SK-N-SH (cell line): ENCODE measurements around the gene ACTR1A. TPM values are rescaled to one million over a fixed set of nuclear protein-coding genes. Genes with fewer than 3 reads are reported as not detected.
A peak's percentile ranks its signal among the peaks of the same experiment; 100 is the strongest.

ENCODE experiments used
- CTCF ChIA-PET: fragments of 300-600, 350-600 bp; formaldehyde crosslinking; extraction: SDS; loops from one replicate; lab custom pipeline; 2021; lab: Yijun Ruan, JAX
- POLR2A ChIA-PET: fragments of 350-600 bp; sonication (Branson Sonifier 250); formaldehyde crosslinking; extraction: SDS; loops from one replicate; lab custom pipeline; 2020; ENCODE audit warnings: antibody characterized with exemption, inconsistent platforms; lab: Yijun Ruan, JAX
- DNase-seq: peaks from one replicate; pipeline ENCODE4 v3.0.0; 2012
- H2AFZ ChIP-seq: fragments of 200-600 bp; sonication (generic); 2 replicates; pipeline ENCODE4 v1.8.1; 2016; ENCODE audit warnings: antibody characterized with exemption, mild to moderate bottlenecking, low read depth
- H3F3A ChIP-seq: fragments of 200-600 bp; sonication (generic); replicated peaks from 2 replicates; pipeline ENCODE3; 2016; ENCODE audit warnings: antibody characterized with exemption, mild to moderate bottlenecking; ENCODE audit not compliant: insufficient read depth
- H3K27ac ChIP-seq, 2 experiments: fragments of 200-500 bp in 1 of 2; fragments of 200-600 bp in 1 of 2; sonication (Bioruptor generic) in 1 of 2; sonication (generic), shearing (Covaris generic) in 1 of 2; 2 replicates each; pipeline versions ENCODE4 v1.5.1 to v1.6.1; 2014 to 2016; ENCODE audit warnings: low read depth in 2 of 2, inconsistent platforms in 1 of 2, low read length in 1 of 2, mild to moderate bottlenecking in 1 of 2, mixed read lengths in 1 of 2
- H3K27me3 ChIP-seq: fragments of 200-600 bp; sonication (generic), shearing (Covaris generic); 2 replicates; pipeline ENCODE4 v1.6.1; 2016; ENCODE audit warnings: mixed run types; ENCODE audit not compliant: insufficient read depth
- H3K36me3 ChIP-seq, 2 experiments: fragments of 200-500 bp in 1 of 2; fragments of 200-600 bp in 1 of 2; sonication (Bioruptor generic) in 1 of 2; sonication (generic) in 1 of 2; replicated peaks in 1 of 2; 2 replicates each; pipeline versions ENCODE3 to v1.5.1; 2014 to 2016; ENCODE audit warnings: low read length in 1 of 2, mild to moderate bottlenecking in 1 of 2; ENCODE audit not compliant: insufficient read depth in 2 of 2, control insufficient read depth in 1 of 2
- H3K4me1 ChIP-seq, 2 experiments: fragments of 200-500 bp in 1 of 2; fragments of 200-600 bp in 1 of 2; sonication (Bioruptor generic) in 1 of 2; sonication (generic), shearing (Covaris generic) in 1 of 2; 2 replicates each; pipeline versions ENCODE4 v1.5.1 to v1.6.1; 2014 to 2016; ENCODE audit warnings: low read depth in 1 of 2, low read length in 1 of 2, mixed run types in 1 of 2; ENCODE audit not compliant: insufficient read depth in 2 of 2, control insufficient read depth in 1 of 2
- H3K4me2 ChIP-seq: fragments of 200-600 bp; sonication (generic), shearing (Covaris generic); 2 replicates; pipeline ENCODE4 v1.6.1; 2017; ENCODE audit warnings: mixed run types
- H3K4me3 ChIP-seq, 2 experiments: fragments of 200-500 bp in 1 of 2; fragments of 200-600 bp in 1 of 2; sonication (Bioruptor generic) in 1 of 2; sonication (generic), shearing (Covaris generic) in 1 of 2; 2 replicates each; pipeline versions ENCODE4 v1.5.1 to v1.8.1; 2014 to 2016; ENCODE audit warnings: low read depth in 2 of 2, inconsistent platforms in 1 of 2, low read length in 1 of 2, mild to moderate bottlenecking in 1 of 2, mixed read lengths in 1 of 2, moderate library complexity in 1 of 2
- H3K79me2 ChIP-seq: fragments of 200-600 bp; sonication (generic); 2 replicates; pipeline ENCODE4 v1.8.1; 2017; ENCODE audit warnings: mild to moderate bottlenecking; ENCODE audit not compliant: insufficient read depth
- H3K9ac ChIP-seq: fragments of 200-600 bp; sonication (generic); 2 replicates; pipeline ENCODE4 v1.6.1; 2017; ENCODE audit warnings: mixed run types
- H3K9me2 ChIP-seq: fragments of 200-600 bp; sonication (generic); 2 replicates; pipeline ENCODE4 v1.6.1; 2017; ENCODE audit warnings: mixed run types
- H3K9me3 ChIP-seq: fragments of 200-600 bp; sonication (generic); 2 replicates; pipeline ENCODE4 v1.6.1; 2017; ENCODE audit warnings: mixed run types, mild to moderate bottlenecking, moderate library complexity
- H4K20me1 ChIP-seq: fragments of 200-600 bp; sonication (generic); 2 replicates; pipeline ENCODE4 v1.6.1; 2017; ENCODE audit warnings: mild to moderate bottlenecking, mixed run types; ENCODE audit not compliant: insufficient read depth
- CHD2 ChIP-seq: fragments of 150-350 bp; IDR thresholded peaks from 2 replicates; pipeline ENCODE4 v1.6.1; 2018; ENCODE audit warnings: low read length; ENCODE audit not compliant: partially characterized antibody
- EP300 ChIP-seq, 2 experiments: IDR thresholded peaks; 2 replicates each; pipeline versions ENCODE4 v1.4.0 to v1.6.1; 2012; ENCODE audit warnings: borderline replicate concordance in 1 of 2, low read depth in 1 of 2, low read length in 1 of 2
- EZH2phosphoT487 ChIP-seq: fragments of 200-600 bp; sonication (generic); IDR thresholded peaks from 2 replicates; pipeline ENCODE4 v1.6.1; 2017; ENCODE audit warnings: low read depth, mixed run types, mild to moderate bottlenecking, antibody characterized with exemption, moderate library complexity, borderline replicate concordance
- FOXJ3 ChIP-seq: sonication (generic); formaldehyde crosslinking; IDR thresholded peaks from 2 replicates; pipeline ENCODE4 v1.5.1; 2020; ENCODE audit warnings: mild to moderate bottlenecking, missing genetic modification reagents
- GABPA ChIP-seq: IDR thresholded peaks from 2 replicates; pipeline ENCODE4 v1.4.0; 2012; ENCODE audit warnings: low read depth, mild to moderate bottlenecking
- GATA2 ChIP-seq: sonication (generic); formaldehyde crosslinking; IDR thresholded peaks from 2 replicates; pipeline ENCODE4 v1.5.0; 2020; ENCODE audit warnings: mild to moderate bottlenecking, missing genetic modification reagents
- MXI1 ChIP-seq: IDR thresholded peaks from 2 replicates; pipeline ENCODE4 v1.6.1; 2012; ENCODE audit warnings: mild to moderate bottlenecking, low read depth, low read length, improper control_type of control experiment
- PBX3 ChIP-seq: IDR thresholded peaks from 2 replicates; pipeline ENCODE4; 2012
- RAD21 ChIP-seq: IDR thresholded peaks from 2 replicates; pipeline ENCODE4 v1.6.1; 2012; ENCODE audit warnings: mild to moderate bottlenecking, low read length
- RFX5 ChIP-seq: IDR thresholded peaks from 2 replicates; pipeline ENCODE4 v1.6.1; 2012; ENCODE audit warnings: mild to moderate bottlenecking, improper control_type of control experiment, low read length
- TAF1 ChIP-seq: IDR thresholded peaks from 2 replicates; pipeline ENCODE4 v1.6.1; 2012; ENCODE audit warnings: low read depth, mild to moderate bottlenecking, low read length, moderate library complexity, borderline replicate concordance
- TCF12 ChIP-seq: IDR thresholded peaks from 2 replicates; pipeline ENCODE4 v1.4.0; 2012
- TEAD4 ChIP-seq: IDR thresholded peaks from 2 replicates; pipeline ENCODE4 v1.4.0; 2012; ENCODE audit warnings: mild to moderate bottlenecking, borderline replicate concordance; ENCODE audit not compliant: insufficient read depth
- USF1 ChIP-seq: IDR thresholded peaks from 2 replicates; pipeline ENCODE4 v1.4.0; 2012; ENCODE audit warnings: low read depth, borderline replicate concordance
- USF2 ChIP-seq: fragments of 150-350 bp; IDR thresholded peaks from 2 replicates; pipeline ENCODE4 v1.6.1; 2017; ENCODE audit warnings: antibody characterized with exemption, low read length, low read depth, borderline replicate concordance
- YY1 ChIP-seq: IDR thresholded peaks from 2 replicates; pipeline ENCODE4 v1.4.0; 2012; ENCODE audit warnings: low read depth, mild to moderate bottlenecking
- WGBS: methylation state at CpG from one replicate; pipeline ENCODE4 v1.1.6; 2017; ENCODE audit warnings: low lambda C conversion rate; 5-methylcytosine and 5-hydroxymethylcytosine counted together
- polyA plus RNA-seq, 3 experiments: library from polyadenylated mRNA; depleted of rRNA; stranded (reverse); fragments of >200 nt; gene quantifications; 2 replicates each; pipeline ENCODE4 v1.2.3, GENCODE V29; 2012

The ACTR1A gene
- polyA plus RNA-seq, 1 of the 3 experiments (the other 2 are of a cell fraction): 106 TPM

GRCh38 chr10:102546606-102547320 lies 44.3 kb upstream of the ACTR1A start:
- TF ChIP-seq CHD2: peak; percentile 17
- TF ChIP-seq FOXJ3 (CRISPR knock-in tag): no peak
- peak; percentile 84 for TF ChIP-seq TCF12
- no peaks in the 10 kb centered on the region for H3K9me3 ChIP-seq
- ChIA-PET POLR2A (no interaction called here), CTCF (interaction anchor here (0.8 kb wide), 1 partner anchor 32 kb away, joined by 3 read pairs; no protein-coding TSS in a partner anchor)
- DNase-seq: peak; percentile 66
- no peak overlapping the region for H3K9ac ChIP-seq
- H3K27ac ChIP-seq: peak overlapping the region in 1 of 2 experiments; percentile 5; a peak in 1 of 4 replicates
- H3K36me3 ChIP-seq: no peaks in the 10 kb centered on the region
- H2AFZ ChIP-seq: no peak overlapping the region
- no peaks in the 10 kb centered on the region for H3F3A ChIP-seq
- no peaks in the 10 kb centered on the region for H4K20me1 ChIP-seq
- H3K27me3 ChIP-seq: no peaks in the 10 kb centered on the region
- H3K9me2 ChIP-seq: no peaks in the 10 kb centered on the region
- no peak overlapping the region for H3K4me3 ChIP-seq
- H3K79me2 ChIP-seq: peaks cover 5% of the 10 kb centered on the region; the same call in 1 of the 2 replicates
- H3K4me2 ChIP-seq: peak overlapping the region; percentile 39; the same call in 1 of the 2 replicates
- WGBS: 48% methylated on average over 9 of the region's 12 CpGs
- peaks cover 4 to 11% of the 10 kb centered on the region in 2 experiments; a peak in 1 of 4 replicates for H3K4me1 ChIP-seq

- H3K79me2 ChIP-seq: peaks cover 5% of the 10 kb centered on the region; the same call in 1 of the 2 replicates
- ChIA-PET CTCF (no interaction called here), POLR2A (no interaction called here)
- 83% methylated on average over 2 of the region's 2 CpGs for WGBS
- no peak overlapping the region for H2AFZ ChIP-seq
- no peaks in the 10 kb centered on the region for H4K20me1 ChIP-seq
- H3K27ac ChIP-seq: no peak overlapping the region; a peak in 1 of 4 replicates
- no peaks in the 10 kb centered on the region for H3K9me3 ChIP-seq
- H3K4me2 ChIP-seq: 0 out of 2 replicates have a peak overlapping the region, but pooled peaks have one; percentile 39
- DNase-seq: no peak
- H3F3A ChIP-seq: no peaks in the 10 kb centered on the region
- no peak for TF ChIP-seq USF2
- TF ChIP-seq TAF1: no peak
- TF ChIP-seq EZH2phosphoT487: no peak
- TF ChIP-seq GABPA: no peak
- no peaks in the 10 kb centered on the region for H3K9me2 ChIP-seq
- H3K27me3 ChIP-seq: no peaks in the 10 kb centered on the region
- no peak overlapping the region for H3K4me3 ChIP-seq
- peaks cover 4 to 11% of the 10 kb centered on the region in 2 experiments; a peak in 1 of 4 replicates for H3K4me1 ChIP-seq
- no peaks in the 10 kb centered on the region for H3K36me3 ChIP-seq
- no peak overlapping the region for H3K9ac ChIP-seq
Measured at GRCh38 chr10:102545997-102546396, 43.5 kb upstream of the ACTR1A start.

- CTCF ChIA-PET: no interaction called here
- POLR2A ChIA-PET: no interaction called here
- H3K4me2 ChIP-seq: no peak overlapping the region
- WGBS: 94% methylated on average over 7 of the region's 7 CpGs
- peaks cover 5% of the 10 kb centered on the region; the same call in 1 of the 2 replicates for H3K79me2 ChIP-seq
- H4K20me1 ChIP-seq: no peaks in the 10 kb centered on the region
- H3K9ac ChIP-seq: no peak overlapping the region
- H2AFZ ChIP-seq: no peak overlapping the region
- H3F3A ChIP-seq: no peaks in the 10 kb centered on the region
- H3K36me3 ChIP-seq: no peaks in the 10 kb centered on the region
- no peak for DNase-seq
- peaks cover 4 to 11% of the 10 kb centered on the region in 2 experiments; a peak in 1 of 4 replicates for H3K4me1 ChIP-seq
- no peaks in the 10 kb centered on the region for H3K9me3 ChIP-seq
- no peak overlapping the region for H3K27ac ChIP-seq
- H3K4me3 ChIP-seq: no peak overlapping the region
- H3K27me3 ChIP-seq: no peaks in the 10 kb centered on the region
- H3K9me2 ChIP-seq: no peaks in the 10 kb centered on the region
- TF ChIP-seq YY1 (no peak), USF1 (no peak), TEAD4 (no peak), RAD21 (no peak), USF2 (no peak), GABPA (no peak), FOXJ3 (CRISPR knock-in tag) (no peak), RFX5 (no peak), MXI1 (no peak), PBX3 (no peak), EP300 (IDR thresholded peaks at IDR 0.05; ENCODE audit: borderline replicate concordance in 1 of 2, low read depth in 1 of 2, low read length in 1 of 2) (no peak), GATA2 (CRISPR knock-in tag) (no peak)
Measured at GRCh38 chr10:102545265-102545871, 42.9 kb upstream of the ACTR1A start.
